Neural cell (in vitro differentiated cells): Measurements from ENCODE around the gene SRF. TPM values are rescaled to one million over a fixed set of nuclear protein-coding genes. Genes with fewer than 3 reads are reported as not detected.

ENCODE experiments used
- H2AFZ ChIP-seq: fragments of 200-600, 300-800 bp; sonication (generic), shearing (Covaris generic); 2 replicates; pipeline ENCODE4 v1.6.0; 2014; ENCODE audit warnings: low read depth, mild to moderate bottlenecking, antibody characterized with exemption, low read length, moderate library complexity
- H3F3A ChIP-seq: fragments of 200-600 bp; shearing (Covaris generic); 2 replicates; pipeline ENCODE4 v1.6.1; 2016; ENCODE audit warnings: mild to moderate bottlenecking, moderate library complexity, mixed read lengths, antibody characterized with exemption, low read length; ENCODE audit not compliant: insufficient read depth, poor library complexity, severe bottlenecking
- H3K27ac ChIP-seq: fragments of 200-600, 300-800 bp; sonication (generic), shearing (Covaris generic); 2 replicates; pipeline ENCODE4 v1.5.1; 2014; ENCODE audit warnings: mild to moderate bottlenecking, low read length, moderate library complexity
- H3K27me3 ChIP-seq: fragments of 300-800, 200-600 bp; sonication (generic), shearing (Covaris generic); 2 replicates; pipeline ENCODE4 v1.6.0; 2014; ENCODE audit warnings: mild to moderate bottlenecking, low read depth, low read length, moderate library complexity; ENCODE audit not compliant: insufficient read depth
- H3K36me3 ChIP-seq: fragments of 300-800, 200-600 bp; sonication (generic), shearing (Covaris generic); 2 replicates; pipeline ENCODE4 v1.5.1; 2014; ENCODE audit warnings: mild to moderate bottlenecking, antibody characterized with exemption, low read length, moderate library complexity; ENCODE audit not compliant: insufficient read depth
- H3K4me2 ChIP-seq: fragments of 300-800, 200-600 bp; sonication (generic), shearing (Covaris generic); 2 replicates; pipeline ENCODE4 v1.6.0; 2014; ENCODE audit warnings: mild to moderate bottlenecking, low read length
- H3K4me3 ChIP-seq: fragments of 300-800, 200-600 bp; sonication (generic), shearing (Covaris generic); 2 replicates; pipeline ENCODE4 v1.5.1; 2014; ENCODE audit warnings: mild to moderate bottlenecking, low read length, moderate library complexity
- H3K79me2 ChIP-seq: fragments of 200-600 bp; shearing (Covaris generic); replicated peaks from 2 replicates; pipeline ENCODE4 v1.6.0; 2014; ENCODE audit warnings: mild to moderate bottlenecking, low read length, moderate library complexity; ENCODE audit not compliant: insufficient read depth
- H3K9ac ChIP-seq: fragments of 300-800, 200-600 bp; sonication (generic), shearing (Covaris generic); 2 replicates; pipeline ENCODE4 v1.6.1; 2016; ENCODE audit warnings: mild to moderate bottlenecking, low read length, mixed read lengths
- H3K9me2 ChIP-seq: fragments of 200-600 bp; shearing (Covaris generic); 2 replicates; pipeline ENCODE4 v1.6.1; 2016; ENCODE audit warnings: mild to moderate bottlenecking, low read length, mixed read lengths; ENCODE audit not compliant: insufficient read depth
- H3K9me3 ChIP-seq: fragments of 200-600, 300-800 bp; sonication (generic), shearing (Covaris generic); 2 replicates; pipeline ENCODE4 v1.6.1; 2016; ENCODE audit warnings: mild to moderate bottlenecking, mixed run types, low read length, moderate library complexity, mixed read lengths
- H4K20me1 ChIP-seq: fragments of 200-600 bp; shearing (Covaris generic); 2 replicates; pipeline ENCODE4 v1.6.1; 2016; ENCODE audit warnings: mild to moderate bottlenecking, mixed run types; ENCODE audit not compliant: insufficient read depth
- CTCF ChIP-seq: fragments of 450-650 bp; IDR thresholded peaks from 2 replicates; pipeline ENCODE4 v1.5.1; 2014; ENCODE audit warnings: antibody characterized with exemption, mild to moderate bottlenecking, moderate library complexity; ENCODE audit not compliant: poor library complexity, severe bottlenecking
- EP300 ChIP-seq: fragments of 450-650 bp; conservative IDR thresholded peaks from 2 replicates; pipeline ENCODE4 v1.6.1; 2014; ENCODE audit warnings: antibody characterized with exemption, mild to moderate bottlenecking, moderate library complexity; ENCODE audit not compliant: poor library complexity, severe bottlenecking
- EZH2 ChIP-seq: fragments of 200-600, 300-800 bp; shearing (Covaris generic), sonication (generic); IDR thresholded peaks from 2 replicates; pipeline ENCODE4 v1.6.1; 2014; ENCODE audit warnings: antibody characterized with exemption, low read length, borderline replicate concordance, mild to moderate bottlenecking; ENCODE audit not compliant: insufficient read depth, poor library complexity, severe bottlenecking
- MXI1 ChIP-seq: fragments of 450-650 bp; conservative IDR thresholded peaks from 2 replicates; pipeline ENCODE4 v1.6.1; 2014; ENCODE audit warnings: antibody characterized with exemption, mild to moderate bottlenecking; ENCODE audit not compliant: poor library complexity, severe bottlenecking
- POLR2AphosphoS5 ChIP-seq: IDR thresholded peaks from 2 replicates; pipeline ENCODE4 v1.6.1; 2012
- RAD21 ChIP-seq: fragments of 450-650 bp; conservative IDR thresholded peaks from 2 replicates; pipeline ENCODE4 v1.6.1; 2014; ENCODE audit warnings: antibody characterized with exemption, mild to moderate bottlenecking, moderate library complexity
- REST ChIP-seq: IDR thresholded peaks from 2 replicates; pipeline ENCODE4 v1.6.1; 2012; ENCODE audit warnings: borderline replicate concordance
- SMC3 ChIP-seq: fragments of 450-650 bp; conservative IDR thresholded peaks from 2 replicates; pipeline ENCODE4 v1.6.1; 2014; ENCODE audit warnings: antibody characterized with exemption, mild to moderate bottlenecking, moderate library complexity; ENCODE audit not compliant: poor library complexity
- TAF1 ChIP-seq: IDR thresholded peaks from 2 replicates; pipeline ENCODE4 v1.6.1; 2012; ENCODE audit warnings: low read depth
- polyA minus RNA-seq: library from RNA; depleted of rRNA, polyadenylated mRNA; stranded (reverse); fragments of >200 nt; gene quantifications from 2 replicates; pipeline ENCODE4 v1.2.3, GENCODE V29; 2014
- polyA plus RNA-seq: library from polyadenylated mRNA; depleted of rRNA; stranded (reverse); fragments of >200 nt; gene quantifications from 2 replicates; pipeline ENCODE4 v1.2.3, GENCODE V29; 2014

SRF gene
- polyA plus RNA-seq, result 24.8 and 28.9 TPM in 2 replicates
- polyA minus RNA-seq, result 29.8 and 34.6 TPM in 2 replicates

GRCh38 chr6:43170931-43171706, at the start of gene SRF:
TSS of gene SRF (plus strand) at chr6:43171269. CDS start at chr6:43171657, 388 bp downstream.
- peaks cover 18% of the 10 kb centered on the region for H4K20me1 ChIP-seq
- TF ChIP-seq POLR2AphosphoS5 (peak; percentile 85), REST (peak; percentile 80), EZH2 (no peak), TAF1 (peak; percentile 47), CTCF (peak; percentile 78), MXI1 (peak; percentile 83), SMC3 (peak; percentile 20), EP300 (peak; percentile 90), RAD21 (peak; percentile 42)
- H3K4me2 ChIP-seq, result peak within 1 kb of the TSS; percentile 99
- H3K9ac ChIP-seq, result peak within 1 kb of the TSS; percentile 99
- peak within 1 kb of the TSS; percentile 92 for H3K27ac ChIP-seq
- no peaks in the 10 kb centered on the region for H3F3A ChIP-seq
- H3K36me3 ChIP-seq, result no peaks in the 10 kb centered on the region
- H3K4me3 ChIP-seq, result peak within 1 kb of the TSS; percentile 98
- H2AFZ ChIP-seq, result peak within 1 kb of the TSS; percentile 42
- no peaks in the 10 kb centered on the region for H3K9me2 ChIP-seq
- peaks cover 34% of the 10 kb centered on the region for H3K79me2 ChIP-seq
- no peaks in the 10 kb centered on the region for H3K27me3 ChIP-seq
- H3K9me3 ChIP-seq, result no peaks in the 10 kb centered on the region

- H2AFZ ChIP-seq, result no peak overlapping the region
- TF ChIP-seq RAD21 (no peak), POLR2AphosphoS5 (no peak), EP300 (no peak), SMC3 (no peak), MXI1 (no peak), EZH2 (no peak), REST (no peak), TAF1 (no peak), CTCF (no peak)
- no peaks in the 10 kb centered on the region for H3K9me3 ChIP-seq
- H3K36me3 ChIP-seq, result no peaks in the 10 kb centered on the region
- no peaks in the 10 kb centered on the region for H4K20me1 ChIP-seq
- H3K9me2 ChIP-seq, result no peaks in the 10 kb centered on the region
- no peak overlapping the region for H3K4me3 ChIP-seq
- no peak overlapping the region for H3K27ac ChIP-seq
- no peak overlapping the region for H3K9ac ChIP-seq
- no peaks in the 10 kb centered on the region for H3K79me2 ChIP-seq
- no peaks in the 10 kb centered on the region for H3F3A ChIP-seq
- no peaks in the 10 kb centered on the region for H3K27me3 ChIP-seq
- H3K4me2 ChIP-seq, result no peak overlapping the region
These were observed 48.9 kb upstream of the SRF start for GRCh38 chr6:43122146-43122545.
